ENCODE data around the gene CACNA2D3.
A peak's percentile ranks its signal among the peaks of the same experiment; 100 is the strongest.

Gene CACNA2D3

DNA sequence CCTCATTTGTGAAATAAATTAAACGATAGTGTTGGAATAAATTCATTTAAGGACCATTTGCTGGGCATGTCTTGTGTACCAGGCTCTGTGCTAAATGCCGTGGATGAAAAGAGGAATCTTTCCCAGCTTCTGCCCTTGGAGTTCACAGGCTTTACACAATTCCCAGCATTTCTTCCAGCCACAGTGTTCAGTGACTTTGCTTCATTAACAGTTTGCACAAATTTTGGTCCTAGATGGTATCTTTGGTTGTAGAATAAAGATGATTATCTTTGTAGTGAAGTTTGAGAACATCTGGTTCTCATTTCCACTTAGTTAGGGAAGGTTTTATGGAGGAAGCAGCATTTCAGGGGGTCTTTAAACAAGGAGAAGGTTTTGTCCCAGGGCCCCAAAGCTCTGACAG lies 705.4 kb downstream of the CACNA2D3 start:
- Mint-ChIP-seq H3K27ac (no peak overlapping the region), H3K9me3 (no peaks in the 10 kb centered on the region), H3K27me3 (no peaks in the 10 kb centered on the region), H3K4me1 (no peaks in the 10 kb centered on the region), H3K36me3 (ENCODE audit: low read depth) (no peaks in the 10 kb centered on the region), H3K4me3 (no peak overlapping the region)
- DNase-seq: no peak
- no peak for ATAC-seq

GRCh38 chr3:54830658-54831057 lies 708.3 kb downstream of the CACNA2D3 start:
- no peak for ATAC-seq
- Mint-ChIP-seq H3K4me1 (no peaks in the 10 kb centered on the region), H3K4me3 (no peak overlapping the region), H3K36me3 (ENCODE audit: low read depth) (no peaks in the 10 kb centered on the region), H3K27ac (no peak overlapping the region), H3K9me3 (no peaks in the 10 kb centered on the region), H3K27me3 (no peaks in the 10 kb centered on the region)
- peak; percentile 3 for DNase-seq

- no peak overlapping the region for H3K4me3 Mint-ChIP-seq
- H3K9me3 Mint-ChIP-seq: no peaks in the 10 kb centered on the region
- no peaks in the 10 kb centered on the region for H3K27me3 Mint-ChIP-seq
- no peak overlapping the region for H3K27ac Mint-ChIP-seq
- DNase-seq (no peak), ATAC-seq (no peak)
- H3K36me3 Mint-ChIP-seq (ENCODE audit: low read depth): no peaks in the 10 kb centered on the region
- no peaks in the 10 kb centered on the region for H3K4me1 Mint-ChIP-seq
These were observed 708.8 kb downstream of the CACNA2D3 start for GRCh38 chr3:54831112-54831511.

DNA sequence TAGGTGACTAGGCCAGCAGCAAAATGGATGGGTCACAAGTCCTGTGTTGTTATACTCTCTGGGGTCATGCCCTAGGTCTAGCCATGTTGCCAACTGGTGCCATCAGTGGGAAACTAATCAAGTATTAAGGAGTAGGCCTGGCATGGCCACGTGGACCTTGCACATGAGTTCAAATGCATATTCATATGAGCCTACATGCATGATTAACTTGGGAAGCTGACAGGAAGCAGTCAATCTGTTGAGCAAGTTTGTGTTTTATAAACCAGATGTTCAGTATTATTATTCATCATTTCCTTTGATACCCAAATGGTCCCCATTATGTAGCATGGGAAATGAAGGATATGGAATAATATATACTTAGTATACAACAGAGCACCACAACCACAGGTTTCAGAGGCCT lies 710.5 kb downstream of the CACNA2D3 start:
- ATAC-seq: no peak
- Mint-ChIP-seq H3K27me3 (no peaks in the 10 kb centered on the region), H3K36me3 (ENCODE audit: low read depth) (no peaks in the 10 kb centered on the region), H3K4me1 (no peaks in the 10 kb centered on the region), H3K9me3 (no peaks in the 10 kb centered on the region), H3K4me3 (no peak overlapping the region), H3K27ac (no peak overlapping the region)
- no peak for DNase-seq

DNA sequence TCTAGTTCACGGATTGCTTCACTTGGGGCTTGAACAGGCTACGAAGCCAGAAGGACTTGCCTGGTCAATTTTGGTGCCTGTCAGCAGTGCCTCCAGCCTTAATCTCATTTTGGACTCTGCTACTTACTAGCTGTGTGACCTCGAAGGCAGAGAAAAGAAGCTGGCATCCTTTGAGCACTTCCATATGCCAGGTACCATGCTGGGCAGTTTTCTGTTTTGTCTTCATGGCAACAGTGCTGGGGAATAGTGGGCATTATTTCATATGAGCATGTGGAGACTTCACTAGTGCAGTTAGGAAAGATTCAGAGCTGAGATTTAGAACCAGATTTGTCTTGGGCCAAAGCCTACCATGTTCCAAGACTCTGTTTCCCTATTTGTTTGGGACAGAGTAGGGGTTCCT lies 713.3 kb downstream of the CACNA2D3 start:
- H3K4me3 Mint-ChIP-seq: no peak overlapping the region
- no peak overlapping the region for H3K27ac Mint-ChIP-seq
- H3K9me3 Mint-ChIP-seq: no peaks in the 10 kb centered on the region
- ATAC-seq (no peak), DNase-seq (no peak)
- H3K27me3 Mint-ChIP-seq: no peaks in the 10 kb centered on the region
- H3K4me1 Mint-ChIP-seq: no peaks in the 10 kb centered on the region
- no peaks in the 10 kb centered on the region for H3K36me3 Mint-ChIP-seq (ENCODE audit: low read depth)

- Mint-ChIP-seq H3K4me3 (no peak overlapping the region), H3K27me3 (no peaks in the 10 kb centered on the region), H3K4me1 (no peaks in the 10 kb centered on the region), H3K27ac (no peak overlapping the region), H3K36me3 (ENCODE audit: low read depth) (no peaks in the 10 kb centered on the region), H3K9me3 (no peaks in the 10 kb centered on the region)
- no peak for ATAC-seq
- no peak for DNase-seq
These were observed 714.5 kb downstream of the CACNA2D3 start for GRCh38 chr3:54836871-54837270.

DNA sequence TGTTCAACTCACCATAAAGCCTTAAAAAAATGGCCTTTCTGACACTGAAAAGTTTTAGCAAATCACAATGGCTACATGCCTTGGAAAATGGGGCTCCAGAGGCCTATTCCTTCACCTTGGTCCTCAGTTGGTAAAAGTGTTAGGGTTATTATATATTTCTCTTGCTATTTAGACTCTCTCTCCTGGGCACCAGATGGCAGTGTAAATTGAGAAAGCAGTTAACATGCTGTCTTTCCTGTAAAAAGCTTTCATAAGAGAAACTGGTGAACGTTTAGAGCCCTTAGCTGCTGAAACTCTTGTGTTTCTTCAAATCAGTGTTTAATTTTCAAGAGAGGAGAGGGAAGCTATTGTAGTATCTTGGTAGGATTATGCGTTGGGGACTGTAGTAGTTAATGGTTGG lies 715.6 kb downstream of the CACNA2D3 start:
- no peaks in the 10 kb centered on the region for H3K9me3 Mint-ChIP-seq
- H3K27me3 Mint-ChIP-seq: no peaks in the 10 kb centered on the region
- H3K4me3 Mint-ChIP-seq: no peak overlapping the region
- H3K4me1 Mint-ChIP-seq: no peaks in the 10 kb centered on the region
- H3K36me3 Mint-ChIP-seq (ENCODE audit: low read depth): no peaks in the 10 kb centered on the region
- ATAC-seq: no peak
- H3K27ac Mint-ChIP-seq: no peak overlapping the region
- DNase-seq: no peak

- no peak for DNase-seq
- H3K9me3 Mint-ChIP-seq: no peaks in the 10 kb centered on the region
- H3K36me3 Mint-ChIP-seq (ENCODE audit: low read depth): no peaks in the 10 kb centered on the region
- no peak overlapping the region for H3K27ac Mint-ChIP-seq
- no peaks in the 10 kb centered on the region for H3K4me1 Mint-ChIP-seq
- H3K27me3 Mint-ChIP-seq: peaks cover 5% of the 10 kb centered on the region
- H3K4me3 Mint-ChIP-seq: no peak overlapping the region
- no peak for ATAC-seq
These were observed 719.1 kb downstream of the CACNA2D3 start for GRCh38 chr3:54841471-54841870.

- ATAC-seq (no peak), DNase-seq (no peak)
- Mint-ChIP-seq H3K27ac (no peak overlapping the region), H3K9me3 (no peaks in the 10 kb centered on the region), H3K4me1 (no peaks in the 10 kb centered on the region), H3K36me3 (ENCODE audit: low read depth) (no peaks in the 10 kb centered on the region), H3K27me3 (peaks cover 5% of the 10 kb centered on the region), H3K4me3 (no peak overlapping the region)
These were observed 721.0 kb downstream of the CACNA2D3 start for GRCh38 chr3:54843352-54843751.

GRCh38 chr3:54844211-54844610 lies 721.9 kb downstream of the CACNA2D3 start:
- H3K9me3 Mint-ChIP-seq: no peaks in the 10 kb centered on the region
- no peak overlapping the region for H3K4me3 Mint-ChIP-seq
- no peak overlapping the region for H3K27ac Mint-ChIP-seq
- no peaks in the 10 kb centered on the region for H3K36me3 Mint-ChIP-seq (ENCODE audit: low read depth)
- DNase-seq (no peak), ATAC-seq (no peak)
- H3K4me1 Mint-ChIP-seq: no peaks in the 10 kb centered on the region
- peaks cover 5% of the 10 kb centered on the region for H3K27me3 Mint-ChIP-seq

- Mint-ChIP-seq H3K4me3 (no peak overlapping the region), H3K36me3 (ENCODE audit: low read depth) (no peaks in the 10 kb centered on the region), H3K4me1 (no peaks in the 10 kb centered on the region), H3K9me3 (no peaks in the 10 kb centered on the region), H3K27ac (no peak overlapping the region), H3K27me3 (peaks cover 5% of the 10 kb centered on the region)
- DNase-seq (no peak), ATAC-seq (no peak)
These were observed 722.7 kb downstream of the CACNA2D3 start for GRCh38 chr3:54845011-54845410.

GRCh38 chr3:54845551-54845950 lies 723.2 kb downstream of the CACNA2D3 start:
- ATAC-seq (no peak), DNase-seq (no peak)
- Mint-ChIP-seq H3K9me3 (no peaks in the 10 kb centered on the region), H3K4me1 (no peaks in the 10 kb centered on the region), H3K4me3 (no peak overlapping the region), H3K27me3 (peaks cover 5% of the 10 kb centered on the region), H3K27ac (no peak overlapping the region), H3K36me3 (ENCODE audit: low read depth) (no peaks in the 10 kb centered on the region)

- no peaks in the 10 kb centered on the region for H3K4me1 Mint-ChIP-seq
- H3K9me3 Mint-ChIP-seq: no peaks in the 10 kb centered on the region
- no peak overlapping the region for H3K27ac Mint-ChIP-seq
- no peak for ATAC-seq
- DNase-seq: no peak
- no peak overlapping the region for H3K4me3 Mint-ChIP-seq
- H3K36me3 Mint-ChIP-seq (ENCODE audit: low read depth): no peaks in the 10 kb centered on the region
- peaks cover 5% of the 10 kb centered on the region for H3K27me3 Mint-ChIP-seq
These were observed 723.8 kb downstream of the CACNA2D3 start for GRCh38 chr3:54846119-54846518.

- Mint-ChIP-seq H3K27me3 (peaks cover 5% of the 10 kb centered on the region), H3K36me3 (ENCODE audit: low read depth) (no peaks in the 10 kb centered on the region), H3K9me3 (no peaks in the 10 kb centered on the region), H3K27ac (no peak overlapping the region), H3K4me3 (no peak overlapping the region), H3K4me1 (no peaks in the 10 kb centered on the region)
- ATAC-seq (no peak), DNase-seq (no peak)
These were observed 725.0 kb downstream of the CACNA2D3 start for GRCh38 chr3:54847361-54847760.

- no peak for ATAC-seq
- no peaks in the 10 kb centered on the region for H3K9me3 Mint-ChIP-seq
- H3K27ac Mint-ChIP-seq: no peak overlapping the region
- H3K4me3 Mint-ChIP-seq: no peak overlapping the region
- no peaks in the 10 kb centered on the region for H3K36me3 Mint-ChIP-seq (ENCODE audit: low read depth)
- DNase-seq: no peak
- H3K27me3 Mint-ChIP-seq: peaks cover 5% of the 10 kb centered on the region
- no peaks in the 10 kb centered on the region for H3K4me1 Mint-ChIP-seq
These were observed 727.0 kb downstream of the CACNA2D3 start for GRCh38 chr3:54849360-54849759.

DNA sequence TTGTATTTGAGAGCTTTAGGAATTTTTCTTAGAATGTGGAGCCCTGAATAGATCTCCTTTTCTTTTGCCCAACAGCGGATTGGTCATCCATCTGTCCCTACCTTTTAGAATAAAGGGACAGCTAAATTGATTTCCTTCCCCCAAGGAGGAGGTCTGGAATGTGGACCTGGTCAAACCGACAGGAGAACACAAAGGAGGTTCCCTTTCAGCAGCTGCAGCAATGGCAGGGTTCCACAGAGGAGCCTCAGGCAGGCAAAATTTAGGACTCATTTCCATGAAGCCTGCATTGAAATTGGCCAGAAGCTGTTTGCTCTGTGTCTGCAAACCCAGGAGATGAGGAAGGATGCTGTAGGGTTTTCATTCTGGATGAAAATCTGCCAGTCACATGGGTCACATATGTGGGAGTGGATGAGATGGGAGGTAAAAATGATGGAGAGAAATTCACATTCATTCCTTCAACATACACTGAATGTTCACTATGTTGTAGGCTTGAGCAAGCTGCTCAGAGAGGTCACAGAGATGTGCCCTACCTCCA lies 728.2 kb downstream of the CACNA2D3 start:
- no peak for ATAC-seq
- H3K36me3 Mint-ChIP-seq (ENCODE audit: low read depth): no peaks in the 10 kb centered on the region
- DNase-seq: no peak
- no peak overlapping the region for H3K27ac Mint-ChIP-seq
- peaks cover 7% of the 10 kb centered on the region for H3K27me3 Mint-ChIP-seq
- H3K9me3 Mint-ChIP-seq: no peaks in the 10 kb centered on the region
- no peak overlapping the region for H3K4me3 Mint-ChIP-seq
- no peaks in the 10 kb centered on the region for H3K4me1 Mint-ChIP-seq

Measured in activated naive CD8-positive, alpha-beta T cell treated with anti-CD3 and anti-CD28 coated beads, Interleukin-2, amount 50 U/mL, for 24 hours (primary cell).